ENCODE data around the gene CHST3.
"Not testable (repeated sequence)": the region's sequence is repeated elsewhere in the genome, so short reads cannot be mapped to it uniquely, and the experiment has no call there.

Gene CHST3

GRCh38 chr10:71973777-71974488 lies 9.7 kb downstream of the CHST3 start:
- no peak for DNase-seq

GRCh38 chr10:71974489-71975021 lies 10.4 kb downstream of the CHST3 start:
- DNase-seq, result no peak

- no peak for DNase-seq
Observed at GRCh38 chr10:71975087-71975870, 11.1 kb downstream of the CHST3 start.

GRCh38 chr10:71975871-71976725 lies 11.9 kb downstream of the CHST3 start:
- no peak for DNase-seq

GRCh38 chr10:71977614-71977903 lies 13.4 kb downstream of the CHST3 start:
- DNase-seq, result not testable (repeated sequence)

- DNase-seq, result no peak
Observed at GRCh38 chr10:71978476-71978875, 14.3 kb downstream of the CHST3 start.

- no peak for DNase-seq
Observed at GRCh38 chr10:71978988-71979691, 14.9 kb downstream of the CHST3 start.

- no peak for DNase-seq
Observed at GRCh38 chr10:71979692-71980062, 15.5 kb downstream of the CHST3 start.

- DNase-seq, result no peak
Observed at GRCh38 chr10:71980181-71981014, 16.2 kb downstream of the CHST3 start.

- DNase-seq, result no peak
Observed at GRCh38 chr10:71981015-71981875, 17.1 kb downstream of the CHST3 start.

- DNase-seq, result no peak
Observed at GRCh38 chr10:71981876-71982230, 17.7 kb downstream of the CHST3 start.

GRCh38 chr10:71982269-71983178 lies 18.3 kb downstream of the CHST3 start:
- DNase-seq, result no peak

GRCh38 chr10:71984126-71984808 lies 20.1 kb downstream of the CHST3 start:
- no peak for DNase-seq

- no peak for DNase-seq
Observed at GRCh38 chr10:71984809-71985388, 20.7 kb downstream of the CHST3 start.

GRCh38 chr10:71985542-71986250 lies 21.5 kb downstream of the CHST3 start:
- DNase-seq, result no peak

- not testable (repeated sequence) for DNase-seq
Observed at GRCh38 chr10:71988895-71989294, 24.7 kb downstream of the CHST3 start.

GRCh38 chr10:71989661-71990454 lies 25.7 kb downstream of the CHST3 start:
- DNase-seq, result no peak

Data from effector CD8-positive, alpha-beta T cell (primary cell).